NB4 (cell line): ENCODE data around the gene NEO1.

Experiments
- DNase-seq: peaks from one replicate; pipeline ENCODE4 v3.0.0; 2010; ENCODE audit warnings: low read depth
- H3K4me3 ChIP-seq: one replicate; pipeline ENCODE4 v1.5.1; 2011; ENCODE audit warnings: mild to moderate bottlenecking, low read depth, low read length, moderate library complexity
- MYC ChIP-seq: IDR thresholded peaks from 2 replicates; pipeline ENCODE4 v1.6.1; 2011; ENCODE audit warnings: low read depth, low read length
- POLR2A ChIP-seq: IDR thresholded peaks from 2 replicates; pipeline ENCODE4 v1.6.1; 2011; ENCODE audit warnings: mild to moderate bottlenecking; ENCODE audit not compliant: insufficient read length; ENCODE audit errors: extremely low read depth
- TF ChIP-seq, protein P1 (sequence below): IDR thresholded peaks from one replicate; pipeline ENCODE4 v1.5.1; 2012; ENCODE audit warnings: low read depth, low read length
- TF ChIP-seq, protein P2 (sequence below): IDR thresholded peaks from 2 replicates; pipeline ENCODE4 v1.6.1; 2011; ENCODE audit warnings: low read depth, low read length

Gene NEO1

GRCh38 chr15:73139041-73139743 is 86.9 kb downstream of the NEO1 start:
- no peak overlapping the region for H3K4me3 ChIP-seq
- DNase-seq, result no peak
- TF ChIP-seq, protein P1, sequence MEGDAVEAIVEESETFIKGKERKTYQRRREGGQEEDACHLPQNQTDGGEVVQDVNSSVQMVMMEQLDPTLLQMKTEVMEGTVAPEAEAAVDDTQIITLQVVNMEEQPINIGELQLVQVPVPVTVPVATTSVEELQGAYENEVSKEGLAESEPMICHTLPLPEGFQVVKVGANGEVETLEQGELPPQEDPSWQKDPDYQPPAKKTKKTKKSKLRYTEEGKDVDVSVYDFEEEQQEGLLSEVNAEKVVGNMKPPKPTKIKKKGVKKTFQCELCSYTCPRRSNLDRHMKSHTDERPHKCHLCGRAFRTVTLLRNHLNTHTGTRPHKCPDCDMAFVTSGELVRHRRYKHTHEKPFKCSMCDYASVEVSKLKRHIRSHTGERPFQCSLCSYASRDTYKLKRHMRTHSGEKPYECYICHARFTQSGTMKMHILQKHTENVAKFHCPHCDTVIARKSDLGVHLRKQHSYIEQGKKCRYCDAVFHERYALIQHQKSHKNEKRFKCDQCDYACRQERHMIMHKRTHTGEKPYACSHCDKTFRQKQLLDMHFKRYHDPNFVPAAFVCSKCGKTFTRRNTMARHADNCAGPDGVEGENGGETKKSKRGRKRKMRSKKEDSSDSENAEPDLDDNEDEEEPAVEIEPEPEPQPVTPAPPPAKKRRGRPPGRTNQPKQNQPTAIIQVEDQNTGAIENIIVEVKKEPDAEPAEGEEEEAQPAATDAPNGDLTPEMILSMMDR, result no peak
- TF ChIP-seq, protein P2, sequence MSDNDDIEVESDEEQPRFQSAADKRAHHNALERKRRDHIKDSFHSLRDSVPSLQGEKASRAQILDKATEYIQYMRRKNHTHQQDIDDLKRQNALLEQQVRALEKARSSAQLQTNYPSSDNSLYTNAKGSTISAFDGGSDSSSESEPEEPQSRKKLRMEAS, result no peak
- TF ChIP-seq POLR2A (no peak), MYC (no peak)

DNA sequence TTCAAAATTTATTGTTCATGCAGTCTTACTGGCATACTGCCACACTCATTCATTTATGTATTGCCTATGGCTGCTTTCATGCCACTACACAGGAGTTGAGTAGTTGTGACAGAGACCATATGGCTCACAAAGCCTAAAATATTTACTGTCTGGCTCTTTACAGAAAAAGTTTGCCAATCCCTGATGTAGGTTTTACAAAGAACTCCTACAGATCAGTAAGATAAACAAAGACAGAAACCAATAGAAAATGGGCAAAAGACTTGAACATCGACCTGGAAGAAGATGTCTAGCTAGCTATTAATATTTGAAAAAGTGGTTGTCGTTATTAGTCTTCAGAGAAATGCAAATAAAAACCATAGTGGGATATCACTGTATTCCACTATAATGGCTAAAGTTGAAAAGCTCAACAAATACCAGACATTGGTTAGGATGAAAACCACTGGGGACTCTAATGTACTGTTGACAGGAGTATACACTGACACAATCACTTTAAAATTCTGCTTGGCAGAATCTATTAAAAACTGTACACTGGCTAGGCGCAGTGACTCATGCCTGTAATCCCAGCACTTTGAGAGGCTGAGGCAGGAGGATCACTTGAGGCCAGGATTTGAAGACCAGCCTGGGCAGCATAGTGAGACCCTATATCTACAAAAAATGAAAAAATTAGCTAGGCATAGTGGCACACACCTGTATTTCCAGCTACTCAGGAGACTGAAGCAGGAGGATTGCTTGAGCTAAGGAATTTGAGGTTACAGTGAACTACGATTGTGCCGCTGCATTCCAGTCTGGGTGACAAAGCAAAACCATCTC is 87.7 kb downstream of the NEO1 start:
- no peak overlapping the region for H3K4me3 ChIP-seq
- DNase-seq, result no peak
- TF ChIP-seq, protein P1, result no peak
- no peak for TF ChIP-seq POLR2A
- no peak for TF ChIP-seq MYC
- TF ChIP-seq, protein P2, result no peak

- no peak for TF ChIP-seq MYC
- TF ChIP-seq, protein P1, result no peak
- TF ChIP-seq, protein P2, result no peak
- no peak for TF ChIP-seq POLR2A
- no peak overlapping the region for H3K4me3 ChIP-seq
- no peak for DNase-seq
These were observed 89.1 kb downstream of the NEO1 start for GRCh38 chr15:73141216-73141900.

DNA sequence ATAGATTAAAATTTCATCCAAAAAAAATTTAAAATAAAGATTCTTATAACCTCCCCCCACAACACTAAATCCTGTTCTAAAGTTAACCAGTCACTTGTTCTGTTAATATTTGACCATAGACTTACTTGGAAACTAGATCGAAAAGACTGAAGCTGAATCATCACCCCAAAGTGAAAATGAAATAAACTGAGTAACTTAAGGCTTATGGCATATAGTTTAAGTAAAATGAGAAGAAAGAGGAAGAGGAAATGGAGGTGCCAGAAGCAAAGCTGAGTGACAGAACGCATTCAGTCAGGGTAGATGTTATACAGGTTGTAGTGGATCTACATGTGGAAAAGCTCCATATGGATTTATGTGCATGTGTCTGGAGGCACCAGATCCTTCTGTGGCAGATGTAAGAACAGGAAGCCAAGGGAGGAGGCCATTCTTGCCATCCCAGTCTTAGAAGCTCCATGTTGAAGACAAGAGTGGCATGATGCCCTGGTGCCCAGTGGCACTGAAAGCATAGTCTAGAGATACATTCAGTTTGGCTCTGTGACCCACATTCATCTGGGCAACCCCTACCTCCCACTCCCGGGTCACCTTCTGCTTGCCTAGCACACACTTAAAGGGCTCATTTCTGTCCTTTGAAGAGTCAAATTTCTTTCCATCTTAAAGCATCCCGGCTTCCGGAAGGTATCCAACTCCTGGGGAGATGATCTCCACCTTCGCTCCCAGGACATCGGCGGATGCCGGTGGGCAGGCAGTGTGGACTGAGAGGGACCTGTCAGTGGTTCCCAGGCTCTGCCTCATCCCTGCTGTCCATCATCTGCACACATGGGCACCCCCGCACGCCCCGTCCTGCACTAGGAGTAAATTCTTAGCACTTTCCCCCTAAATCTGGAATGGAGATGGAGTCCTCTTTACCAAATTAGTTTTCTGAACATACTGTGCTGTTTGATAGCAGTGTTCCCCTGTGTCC is 90.8 kb downstream of the NEO1 start:
- TF ChIP-seq, protein P1, result no peak
- no peak for TF ChIP-seq MYC
- no peak for DNase-seq

GRCh38 chr15:73143763-73144155 is 91.5 kb downstream of the NEO1 start:
- TF ChIP-seq, protein P1, result no peak
- no peak for TF ChIP-seq MYC
- no peak for TF ChIP-seq POLR2A
- TF ChIP-seq, protein P2, result no peak
- no peak for DNase-seq
- no peak overlapping the region for H3K4me3 ChIP-seq

More for the DNA sequence above, 90.8 kb downstream of the NEO1 start:
- H3K4me3 ChIP-seq, result no peak overlapping the region
